ENCODE results near the gene UBE2G1. TPM values are rescaled to one million over a fixed set of nuclear protein-coding genes. Genes with fewer than 3 reads are reported as not detected.

Gene UBE2G1
- polyA plus RNA-seq, 1 donor from 2014 or later, result 65.8 TPM

DNA sequence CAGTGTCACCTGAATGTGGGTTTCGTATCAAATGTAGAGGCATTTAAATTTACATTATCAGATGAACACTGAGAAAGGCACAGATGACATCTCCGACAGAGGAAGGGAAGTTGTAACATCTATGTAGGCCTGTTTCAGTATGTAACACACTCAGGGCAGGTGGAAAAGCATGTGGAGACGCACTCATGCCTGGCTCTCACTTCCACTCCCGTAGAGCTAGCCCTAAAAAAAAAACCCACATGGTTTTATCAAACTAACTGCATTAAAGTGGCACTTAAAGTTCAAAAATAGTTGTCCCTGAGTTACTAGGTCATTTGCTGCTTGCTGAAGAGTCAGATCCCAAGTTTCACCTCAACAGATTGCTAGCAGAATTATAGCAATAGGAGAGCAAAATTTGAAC, 96.6 kb downstream of the UBE2G1 start:
- H3K9ac ChIP-seq (ENCODE audit: low read length), result no peak overlapping the region

DNA sequence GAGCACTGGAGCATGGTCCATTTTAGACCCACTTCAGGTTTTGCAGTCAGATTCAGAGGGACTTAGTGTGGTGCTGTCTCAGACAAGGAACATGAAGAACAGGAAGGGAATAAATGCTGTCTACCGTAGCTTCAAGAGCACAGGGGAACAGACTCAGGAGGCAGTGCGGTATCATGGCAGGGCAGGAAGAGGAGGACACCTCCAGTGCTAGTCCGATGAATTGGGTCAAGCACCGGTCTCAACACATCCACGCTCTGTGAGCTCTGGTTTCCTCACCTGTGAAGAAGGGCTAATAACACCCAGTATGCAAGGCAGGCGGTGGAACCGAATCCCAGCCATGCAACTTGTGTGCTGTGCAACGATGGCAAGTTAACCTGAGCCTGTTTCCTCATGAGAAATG, 99.1 kb downstream of the UBE2G1 start:
- Histone ChIP-seq H2AFZ (ENCODE audit: low read depth, low read length) (no peak overlapping the region), H3K9ac (ENCODE audit: low read length) (no peak overlapping the region), H3K4me2 (ENCODE audit: low read length) (no peak overlapping the region), H3K4me3 (ENCODE audit: low read length) (no peak overlapping the region), H3K9me3 (ENCODE audit: low read length) (no peaks in the 10 kb centered on the region), H3F3A (ENCODE audit: insufficient read depth, low read length, poor library complexity, severe bottlenecking) (no peaks in the 10 kb centered on the region), H3K9me2 (ENCODE audit: insufficient read depth, low read length) (no peaks in the 10 kb centered on the region), H3K79me2 (replicated peaks; ENCODE audit: insufficient read depth, low read length) (peaks cover 8% of the 10 kb centered on the region), H3K27me3 (ENCODE audit: insufficient read depth, low read depth, low read length) (no peaks in the 10 kb centered on the region), H3K27ac (ENCODE audit: low read length) (no peak overlapping the region), H3K36me3 (ENCODE audit: insufficient read depth, low read length) (no peaks in the 10 kb centered on the region), H4K20me1 (ENCODE audit: insufficient read depth) (no peaks in the 10 kb centered on the region)
- TF ChIP-seq, protein P1, sequence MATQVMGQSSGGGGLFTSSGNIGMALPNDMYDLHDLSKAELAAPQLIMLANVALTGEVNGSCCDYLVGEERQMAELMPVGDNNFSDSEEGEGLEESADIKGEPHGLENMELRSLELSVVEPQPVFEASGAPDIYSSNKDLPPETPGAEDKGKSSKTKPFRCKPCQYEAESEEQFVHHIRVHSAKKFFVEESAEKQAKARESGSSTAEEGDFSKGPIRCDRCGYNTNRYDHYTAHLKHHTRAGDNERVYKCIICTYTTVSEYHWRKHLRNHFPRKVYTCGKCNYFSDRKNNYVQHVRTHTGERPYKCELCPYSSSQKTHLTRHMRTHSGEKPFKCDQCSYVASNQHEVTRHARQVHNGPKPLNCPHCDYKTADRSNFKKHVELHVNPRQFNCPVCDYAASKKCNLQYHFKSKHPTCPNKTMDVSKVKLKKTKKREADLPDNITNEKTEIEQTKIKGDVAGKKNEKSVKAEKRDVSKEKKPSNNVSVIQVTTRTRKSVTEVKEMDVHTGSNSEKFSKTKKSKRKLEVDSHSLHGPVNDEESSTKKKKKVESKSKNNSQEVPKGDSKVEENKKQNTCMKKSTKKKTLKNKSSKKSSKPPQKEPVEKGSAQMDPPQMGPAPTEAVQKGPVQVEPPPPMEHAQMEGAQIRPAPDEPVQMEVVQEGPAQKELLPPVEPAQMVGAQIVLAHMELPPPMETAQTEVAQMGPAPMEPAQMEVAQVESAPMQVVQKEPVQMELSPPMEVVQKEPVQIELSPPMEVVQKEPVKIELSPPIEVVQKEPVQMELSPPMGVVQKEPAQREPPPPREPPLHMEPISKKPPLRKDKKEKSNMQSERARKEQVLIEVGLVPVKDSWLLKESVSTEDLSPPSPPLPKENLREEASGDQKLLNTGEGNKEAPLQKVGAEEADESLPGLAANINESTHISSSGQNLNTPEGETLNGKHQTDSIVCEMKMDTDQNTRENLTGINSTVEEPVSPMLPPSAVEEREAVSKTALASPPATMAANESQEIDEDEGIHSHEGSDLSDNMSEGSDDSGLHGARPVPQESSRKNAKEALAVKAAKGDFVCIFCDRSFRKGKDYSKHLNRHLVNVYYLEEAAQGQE (IDR thresholded peaks at IDR 0.05; ENCODE audit: borderline replicate concordance), result no peak
- TF ChIP-seq EP300 (conservative IDR thresholded peaks at IDR 0.05; ENCODE audit: poor library complexity, severe bottlenecking) (no peak), TAF1 (IDR thresholded peaks at IDR 0.05; ENCODE audit: low read depth) (no peak), SMC3 (conservative IDR thresholded peaks at IDR 0.05; ENCODE audit: poor library complexity) (no peak), RAD21 (conservative IDR thresholded peaks at IDR 0.05) (no peak), MXI1 (conservative IDR thresholded peaks at IDR 0.05; ENCODE audit: poor library complexity, severe bottlenecking) (no peak), EZH2 (IDR thresholded peaks at IDR 0.05; ENCODE audit: borderline replicate concordance, insufficient read depth, low read length, poor library complexity, severe bottlenecking) (no peak), POLR2AphosphoS5 (IDR thresholded peaks at IDR 0.05) (no peak)
- TF ChIP-seq, protein P2, sequence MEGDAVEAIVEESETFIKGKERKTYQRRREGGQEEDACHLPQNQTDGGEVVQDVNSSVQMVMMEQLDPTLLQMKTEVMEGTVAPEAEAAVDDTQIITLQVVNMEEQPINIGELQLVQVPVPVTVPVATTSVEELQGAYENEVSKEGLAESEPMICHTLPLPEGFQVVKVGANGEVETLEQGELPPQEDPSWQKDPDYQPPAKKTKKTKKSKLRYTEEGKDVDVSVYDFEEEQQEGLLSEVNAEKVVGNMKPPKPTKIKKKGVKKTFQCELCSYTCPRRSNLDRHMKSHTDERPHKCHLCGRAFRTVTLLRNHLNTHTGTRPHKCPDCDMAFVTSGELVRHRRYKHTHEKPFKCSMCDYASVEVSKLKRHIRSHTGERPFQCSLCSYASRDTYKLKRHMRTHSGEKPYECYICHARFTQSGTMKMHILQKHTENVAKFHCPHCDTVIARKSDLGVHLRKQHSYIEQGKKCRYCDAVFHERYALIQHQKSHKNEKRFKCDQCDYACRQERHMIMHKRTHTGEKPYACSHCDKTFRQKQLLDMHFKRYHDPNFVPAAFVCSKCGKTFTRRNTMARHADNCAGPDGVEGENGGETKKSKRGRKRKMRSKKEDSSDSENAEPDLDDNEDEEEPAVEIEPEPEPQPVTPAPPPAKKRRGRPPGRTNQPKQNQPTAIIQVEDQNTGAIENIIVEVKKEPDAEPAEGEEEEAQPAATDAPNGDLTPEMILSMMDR (IDR thresholded peaks at IDR 0.05; ENCODE audit: poor library complexity, severe bottlenecking), result no peak

More for the DNA sequence above, 96.6 kb downstream of the UBE2G1 start:
- H3K79me2 ChIP-seq (replicated peaks; ENCODE audit: insufficient read depth, low read length), result no peaks in the 10 kb centered on the region
- no peak for TF ChIP-seq EP300 (conservative IDR thresholded peaks at IDR 0.05; ENCODE audit: poor library complexity, severe bottlenecking)
- TF ChIP-seq, protein P2 (IDR thresholded peaks at IDR 0.05; ENCODE audit: poor library complexity, severe bottlenecking), result no peak
- TF ChIP-seq TAF1 (IDR thresholded peaks at IDR 0.05; ENCODE audit: low read depth), result no peak
- TF ChIP-seq EZH2 (IDR thresholded peaks at IDR 0.05; ENCODE audit: borderline replicate concordance, insufficient read depth, low read length, poor library complexity, severe bottlenecking), result no peak
- no peak for TF ChIP-seq RAD21 (conservative IDR thresholded peaks at IDR 0.05)
- TF ChIP-seq POLR2AphosphoS5 (IDR thresholded peaks at IDR 0.05), result no peak
- no peak for TF ChIP-seq SMC3 (conservative IDR thresholded peaks at IDR 0.05; ENCODE audit: poor library complexity)
- TF ChIP-seq, protein P1 (IDR thresholded peaks at IDR 0.05; ENCODE audit: borderline replicate concordance), result no peak
- no peak for TF ChIP-seq MXI1 (conservative IDR thresholded peaks at IDR 0.05; ENCODE audit: poor library complexity, severe bottlenecking)
- no peaks in the 10 kb centered on the region for H4K20me1 ChIP-seq (ENCODE audit: insufficient read depth)
- no peaks in the 10 kb centered on the region for H3K27me3 ChIP-seq (ENCODE audit: insufficient read depth, low read depth, low read length)
- H3F3A ChIP-seq (ENCODE audit: insufficient read depth, low read length, poor library complexity, severe bottlenecking), result no peaks in the 10 kb centered on the region
- H3K4me2 ChIP-seq (ENCODE audit: low read length), result no peak overlapping the region
- H3K9me3 ChIP-seq (ENCODE audit: low read length), result no peaks in the 10 kb centered on the region
- no peaks in the 10 kb centered on the region for H3K36me3 ChIP-seq (ENCODE audit: insufficient read depth, low read length)
- no peak overlapping the region for H2AFZ ChIP-seq (ENCODE audit: low read depth, low read length)
- no peak overlapping the region for H3K27ac ChIP-seq (ENCODE audit: low read length)
- no peaks in the 10 kb centered on the region for H3K9me2 ChIP-seq (ENCODE audit: insufficient read depth, low read length)
- no peak overlapping the region for H3K4me3 ChIP-seq (ENCODE audit: low read length)

Measured in neural cell (in vitro differentiated cells).